Heart right ventricle (tissue), 16 donors: ENCODE measurements around the gene PRKAR1B. TPM values are rescaled to one million over a fixed set of nuclear protein-coding genes. Genes with fewer than 3 reads are reported as not detected.

ENCODE experiments used
- ATAC-seq, 8 donors: fragments of 200-7000 bp; cut with Tn5 transposase; one replicate each; pipeline ENCODE4 v1.9.1; 2020; ENCODE audit warnings: mild to moderate bottlenecking in 8 of 8, moderate library complexity in 8 of 8, moderate number of reproducible peaks in 1 of 8
- DNase-seq, 2 donors: peaks; one replicate each; pipeline ENCODE4 v3.0.0-alpha.2; 2020
- H3K27ac ChIP-seq, 10 donors: fragments of 200-600 bp; sonication (generic) in 2 of 10; one replicate each; pipeline versions ENCODE4 v1.5.0 to v1.8.0; 2020 to 2022; ENCODE audit warnings: mild to moderate bottlenecking in 3 of 10
- H3K27me3 ChIP-seq, 7 donors: fragments of 200-600 bp; one replicate each; pipeline ENCODE4 v1.8.0; 2021 to 2022; ENCODE audit warnings: mild to moderate bottlenecking in 2 of 7
- H3K36me3 ChIP-seq, 9 donors: fragments of 200-600 bp; sonication (generic) in 1 of 9; one replicate each; pipeline versions ENCODE4 v1.5.0 to v1.8.0; 2020 to 2022; ENCODE audit warnings: mild to moderate bottlenecking in 2 of 9
- H3K4me1 ChIP-seq, 9 donors: fragments of 200-600 bp; sonication (generic) in 1 of 9; one replicate each; pipeline versions ENCODE4 v1.5.0 to v1.8.0; 2020 to 2022; ENCODE audit warnings: mild to moderate bottlenecking in 4 of 9
- H3K4me3 ChIP-seq, 10 donors: fragments of 200-600 bp; sonication (generic) in 2 of 10; one replicate each; pipeline versions ENCODE4 v1.5.0 to v1.8.0; 2020 to 2022; ENCODE audit warnings: mild to moderate bottlenecking in 7 of 10, moderate library complexity in 2 of 10
- H3K9me3 ChIP-seq, 11 donors: fragments of 200-600 bp in 10 of 11; sonication (generic) in 2 of 11; one replicate each; pipeline versions ENCODE4 v1.5.0 to v1.8.0; 2013 to 2022; ENCODE audit warnings: mild to moderate bottlenecking in 2 of 11, control low read depth in 1 of 11, moderate library complexity in 1 of 11
- CTCF ChIP-seq, 9 donors: fragments of 200-600 bp; sonication (generic) in 2 of 9; IDR thresholded peaks; one replicate each; pipeline versions ENCODE4 v1.5.0 to v1.8.0; 2021 to 2022; ENCODE audit warnings: antibody characterized with exemption in 9 of 9, mild to moderate bottlenecking in 5 of 9, moderate library complexity in 1 of 9
- WGBS, 2 donors: extraction: QIAGEN DNeasy Blood & Tissue Kit; methylation state at CpG; one replicate each; pipeline ENCODE4 v1.1.7; 2013; ENCODE audit warnings: inconsistent platforms in 1 of 2; 5-methylcytosine and 5-hydroxymethylcytosine counted together
- intact Hi-C, 10 donors: fragments of 100-400 bp; cut with DNase I; formaldehyde crosslinking; loops; one replicate each; pipeline versions ENCODE4 v1.11.1 to v1.14.2; 2022
- polyA plus RNA-seq, 2 donors: library from polyadenylated mRNA; stranded (reverse); fragments of 200-250 nt; gene quantifications; one replicate each; pipeline ENCODE4 v1.2.3, GENCODE V29; 2013
- total RNA-seq, 10 donors: library from RNA; stranded (reverse); fragmentation: NEBNext Ultra II Directional in 3 of 10; extraction: Animal tissue kit (Norgen Biotek cat#: 25700) in 3 of 10; gene quantifications; one replicate each; pipeline versions ENCODE4 v1.2.1 to v1.2.4, GENCODE V29; 2021 to 2023
- donor health status: Arrhythmogenic right ventricular cardiomyopathy.
- donor health status: ischemic (EF 13 %, LVEDD 7.1; RV severe dilation, severe dysfunction).
- donor health status: healthy with polysubstance abuse.
- donor health status: DM: no; HTN: yes; CAD: no.
- donor health status: DM: no; HTN: no; CAD: no.
- donor health status: ischemic (EF 25% LVEDD 6.9; RV normal size, moderate dysfunction).
- donor health status: ischemic (EF 25% LVEDD 5.7; RV mildly dilated, moderate dysfunction).
- donor health status: healthy.
- donor health status: DM: yes; HTN: yes; CAD: no.
- donor health status: Ischemic cardiomyopathy.
- donor health status: ischemic (EF 35%, LVEDD 5.7; RV mildly dilated, moderate dysfunction).
- donor health status: nonischemic (EF 11% LVEDD 7.7; RV severe dilation, severe dysfunction).
- donor health status: DM: yes; HTN: yes; CAD: no.
- donor health status: PGD.
- donor health status: ischemic (EF 29% LVEDD 5.4; RV normal size, mild dysfunction).
- donor health status: nonischemic (EF 23%, LVEDD 6.1; RV moderate dilation, normal function).

PRKAR1B gene
- total and polyA plus RNA-seq, 12 donors = 5.0 to 24.5 (median 20.6) TPM

GRCh38 chr7:585229-585711 is 141.8 kb downstream of the PRKAR1B start:
- no peak overlapping the region for H3K4me3 ChIP-seq
- WGBS, 2 donors = 78 to 84% methylated on average over 18 of the region's 18 CpGs
- peak in 3 of 8 donors; percentile 5 to 19 (median 11) for ATAC-seq
- DNase-seq = no peak
- H3K36me3 ChIP-seq = peaks cover 0 to 8% (median 0%) of the 10 kb centered on the region in 9 donors
- H3K4me1 ChIP-seq = peaks cover 0 to 12% (median 0%) of the 10 kb centered on the region in 9 donors
- intact Hi-C loops = loop anchor here in 1 of 10 donors (10.0 kb wide), 1 partner anchor 50 kb away; no protein-coding TSS in a partner anchor
- TF ChIP-seq CTCF (IDR thresholded peaks at IDR 0.05) = no peak
- peaks cover 0 to 9% (median 0%) of the 10 kb centered on the region in 11 donors for H3K9me3 ChIP-seq
- H3K27me3 ChIP-seq = no peaks in the 10 kb centered on the region
- H3K27ac ChIP-seq = peak overlapping the region in 2 of 10 donors; percentile 1 to 58

GRCh38 chr7:584820-585219 is 142.3 kb downstream of the PRKAR1B start:
- Histone ChIP-seq H3K27ac (peak overlapping the region in 2 of 10 donors; percentile 1 to 58), H3K27me3 (no peaks in the 10 kb centered on the region), H3K4me3 (no peak overlapping the region), H3K36me3 (peaks cover 0 to 8% (median 0%) of the 10 kb centered on the region in 9 donors), H3K4me1 (peaks cover 0 to 12% (median 0%) of the 10 kb centered on the region in 9 donors), H3K9me3 (peaks cover 0 to 9% (median 0%) of the 10 kb centered on the region in 11 donors)
- ATAC-seq (no peak), DNase-seq (no peak)
- WGBS, 2 donors = 97 to 98% methylated on average over 12 of the region's 12 CpGs
- intact Hi-C loops = loop anchor here in 1 of 10 donors (10.0 kb wide), 1 partner anchor 50 kb away; no protein-coding TSS in a partner anchor
- no peak for TF ChIP-seq CTCF (IDR thresholded peaks at IDR 0.05)

GRCh38 chr7:584122-584465 is 143.0 kb downstream of the PRKAR1B start:
- peak overlapping the region in 1 of 10 donors; percentile 35 for H3K4me3 ChIP-seq
- H3K36me3 ChIP-seq = peaks cover 0 to 8% (median 0%) of the 10 kb centered on the region in 9 donors
- DNase-seq (no peak), ATAC-seq (peak in 1 of 8 donors; percentile 10)
- peak overlapping the region in 1 of 10 donors; percentile 64 for H3K27ac ChIP-seq
- intact Hi-C loops = loop anchor here in 1 of 10 donors (10.0 kb wide), 1 partner anchor 49 kb away; no protein-coding TSS in a partner anchor
- H3K9me3 ChIP-seq = peaks cover 0 to 9% (median 0%) of the 10 kb centered on the region in 11 donors
- 86 to 88% methylated on average over 15 of the region's 15 CpGs for WGBS, 2 donors
- H3K27me3 ChIP-seq = no peaks in the 10 kb centered on the region
- no peak for TF ChIP-seq CTCF (IDR thresholded peaks at IDR 0.05)
- H3K4me1 ChIP-seq = peaks cover 0 to 12% (median 0%) of the 10 kb centered on the region in 9 donors

GRCh38 chr7:583410-584121 is 143.5 kb downstream of the PRKAR1B start:
- peak overlapping the region in 1 of 10 donors; percentile 64 for H3K27ac ChIP-seq
- ATAC-seq (no peak), DNase-seq (no peak)
- TF ChIP-seq CTCF (IDR thresholded peaks at IDR 0.05) = no peak
- peak overlapping the region in 1 of 10 donors; percentile 35 for H3K4me3 ChIP-seq
- H3K9me3 ChIP-seq = peaks cover 0 to 9% (median 0%) of the 10 kb centered on the region in 11 donors
- no peaks in the 10 kb centered on the region for H3K27me3 ChIP-seq
- peaks cover 0 to 8% (median 0%) of the 10 kb centered on the region in 9 donors for H3K36me3 ChIP-seq
- WGBS, 2 donors = 84 to 96% methylated on average over 29 to 30 of the region's 30 CpGs
- H3K4me1 ChIP-seq = peaks cover 0 to 12% (median 0%) of the 10 kb centered on the region in 9 donors
- intact Hi-C loops = loop anchor here in 1 of 10 donors (10.0 kb wide), 1 partner anchor 49 kb away; no protein-coding TSS in a partner anchor
